Thyroid gland (tissue), 4 donors: ENCODE results near the gene OTULIN.

Experiments used
- CTCF ChIP-seq, 6 experiments: fragments of 200-600 bp in 3 of 6; fragments of 450-650 bp in 3 of 6; sonication (generic) in 3 of 6; IDR thresholded peaks; one replicate each; pipeline ENCODE4 v1.5.1; 2016 to 2019; ENCODE audit warnings: antibody characterized with exemption in 6 of 6, mild to moderate bottlenecking in 2 of 6, inconsistent platforms in 1 of 6, moderate library complexity in 1 of 6
- POLR2A ChIP-seq, 2 donors: fragments of 450-650 bp; IDR thresholded peaks; one replicate each; pipeline ENCODE4 v1.6.1; 2017; ENCODE audit warnings: antibody characterized with exemption in 2 of 2, mild to moderate bottlenecking in 2 of 2, moderate library complexity in 1 of 2

GRCh38 chr5:14627270-14627669 lies 37.2 kb upstream of the OTULIN start:
- TF ChIP-seq CTCF (IDR thresholded peaks at IDR 0.05): no peak
- no peak for TF ChIP-seq POLR2A (IDR thresholded peaks at IDR 0.05)
